ENCODE results near the gene SMIM1.

DNA sequence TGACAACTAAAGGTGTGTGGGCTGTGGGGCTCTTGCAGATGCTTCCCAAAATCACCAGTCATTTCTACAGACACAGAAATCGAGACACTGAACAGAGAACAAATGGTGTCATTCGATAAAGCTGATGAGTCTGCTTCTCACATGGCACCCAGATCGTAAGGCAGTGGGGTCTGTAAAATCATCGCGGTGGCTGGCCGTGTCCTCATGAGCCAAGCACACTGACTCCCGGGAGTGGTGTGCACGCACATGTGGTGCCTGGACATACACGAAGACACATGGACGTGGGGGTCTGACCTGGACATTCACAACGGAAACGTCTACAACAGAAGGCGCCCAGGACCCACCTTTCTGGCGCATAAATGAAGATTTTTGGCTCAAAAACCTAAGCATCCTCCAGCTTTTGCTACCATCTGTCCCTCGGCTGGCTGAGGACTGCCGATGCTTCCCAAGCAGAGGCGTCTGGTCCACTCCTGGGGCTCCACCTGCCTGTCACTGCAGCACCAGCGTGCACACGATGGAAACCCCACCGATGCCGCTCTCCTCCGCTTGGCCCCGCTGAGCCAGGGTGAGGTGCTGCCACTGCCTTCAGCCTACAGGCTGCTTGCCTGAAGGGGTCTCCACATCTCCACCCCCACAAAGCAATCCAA is 6.8 kb downstream of the SMIM1 start:
- no peak for TF ChIP-seq CTCF (optimal IDR thresholded peaks at IDR 0.05 in 1 of 3, IDR thresholded peaks at IDR 0.05 in 1 of 3, conservative IDR thresholded peaks at IDR 0.05 in 1 of 3; ENCODE audit: extremely low read depth in 1 of 3, insufficient read depth in 2 of 3, low read length in 3 of 3)
- no peak for TF ChIP-seq EZH2 (IDR thresholded peaks at IDR 0.05; ENCODE audit: low read length)
